Mesendoderm (in vitro differentiated cells): ENCODE results near the gene BACH1.

ENCODE experiments used
- DNase-seq: peaks from one replicate; pipeline ENCODE4 v3.0.0; 2013
- H2AK5ac ChIP-seq: 2 replicates; pipeline ENCODE4 v1.6.1; 2013; ENCODE audit warnings: low read length, inconsistent platforms
- H2BK120ac ChIP-seq: 2 replicates; pipeline ENCODE4 v1.6.1; 2013; ENCODE audit warnings: low read depth, mild to moderate bottlenecking, low read length, moderate library complexity, mixed read lengths
- H2BK15ac ChIP-seq: replicated peaks from 2 replicates; pipeline ENCODE4 v1.6.1; 2013; ENCODE audit warnings: low read depth, mild to moderate bottlenecking, moderate library complexity
- H2BK5ac ChIP-seq: 2 replicates; pipeline ENCODE4 v1.6.1; 2013; ENCODE audit warnings: low read length, inconsistent platforms
- H3K18ac ChIP-seq: 2 replicates; pipeline ENCODE4 v1.6.1; 2013; ENCODE audit warnings: mild to moderate bottlenecking, low read length, mixed read lengths
- H3K23ac ChIP-seq: one replicate; pipeline ENCODE4 v1.6.1; 2013; ENCODE audit warnings: low read length
- H3K27ac ChIP-seq: 2 replicates; pipeline ENCODE4 v1.5.1; 2013; ENCODE audit warnings: low read depth, mild to moderate bottlenecking, inconsistent platforms, low read length, moderate library complexity
- H3K27me3 ChIP-seq: 2 replicates; pipeline ENCODE4 v1.6.1; 2013; ENCODE audit warnings: low read length, control low read depth, mild to moderate bottlenecking, inconsistent platforms; ENCODE audit not compliant: insufficient read depth, poor library complexity
- H3K36me3 ChIP-seq: 2 replicates; pipeline ENCODE4 v1.6.1; 2013; ENCODE audit warnings: low read length, inconsistent platforms; ENCODE audit not compliant: control insufficient read depth, insufficient read depth
- H3K4ac ChIP-seq: one replicate; pipeline ENCODE4 v1.6.1; 2013; ENCODE audit warnings: low read depth, mild to moderate bottlenecking, low read length, moderate library complexity
- H3K4me1 ChIP-seq: 2 replicates; pipeline ENCODE4 v1.6.1; 2013; ENCODE audit warnings: low read depth, low read length, inconsistent platforms; ENCODE audit not compliant: control insufficient read depth
- H3K4me2 ChIP-seq: 2 replicates; pipeline ENCODE4 v1.6.1; 2013; ENCODE audit warnings: low read length
- H3K4me3 ChIP-seq: 2 replicates; pipeline ENCODE4 v1.5.1; 2013; ENCODE audit warnings: mild to moderate bottlenecking, low read length
- H3K56ac ChIP-seq: one replicate; pipeline ENCODE4 v1.6.1; 2013; ENCODE audit warnings: low read length
- H3K79me1 ChIP-seq: 2 replicates; pipeline ENCODE4 v1.6.1; 2013; ENCODE audit warnings: low read length, inconsistent platforms
- H3K79me2 ChIP-seq: 2 replicates; pipeline ENCODE4 v1.6.1; 2013; ENCODE audit warnings: mild to moderate bottlenecking, low read length; ENCODE audit not compliant: control insufficient read depth, insufficient read depth
- H3K9ac ChIP-seq: 2 replicates; pipeline ENCODE4 v1.6.1; 2013; ENCODE audit warnings: low read length, inconsistent platforms
- H4K5ac ChIP-seq: one replicate; pipeline ENCODE4 v1.6.1; 2013; ENCODE audit warnings: low read length
- H4K8ac ChIP-seq: one replicate; pipeline ENCODE4 v1.6.1; 2013; ENCODE audit warnings: low read depth, mild to moderate bottlenecking, control low read depth, low read length, moderate library complexity
- WGBS: extraction: QIAGEN DNeasy Blood & Tissue Kit; methylation state at CpG from one replicate; pipeline ENCODE4 v1.1.7; 2013; ENCODE audit warnings: low lambda C conversion rate, missing lambda C conversion rate; ENCODE audit not compliant: insufficient coverage; ENCODE audit errors: extremely low coverage; 5-methylcytosine and 5-hydroxymethylcytosine counted together

Gene BACH1

GRCh38 chr21:29334717-29335428 is 36.2 kb downstream of the BACH1 start:
- H3K18ac ChIP-seq: no peak overlapping the region
- H2BK15ac ChIP-seq: no peak overlapping the region
- H3K4ac ChIP-seq: no peak overlapping the region
- H3K36me3 ChIP-seq: no peaks in the 10 kb centered on the region
- DNase-seq: no peak
- H2BK120ac ChIP-seq: no peak overlapping the region
- H3K56ac ChIP-seq: no peak overlapping the region
- no peak overlapping the region for H2AK5ac ChIP-seq
- no peak overlapping the region for H2BK5ac ChIP-seq
- no peak overlapping the region for H3K9ac ChIP-seq
- no peaks in the 10 kb centered on the region for H3K4me1 ChIP-seq
- H4K8ac ChIP-seq: no peak overlapping the region
- no peak overlapping the region for H3K4me3 ChIP-seq
- no peaks in the 10 kb centered on the region for H3K79me1 ChIP-seq
- no peak overlapping the region for H3K4me2 ChIP-seq
- no peak overlapping the region for H3K27ac ChIP-seq
- WGBS: no CpG with 5 or more reads among the region's 11 CpGs
- no peak overlapping the region for H4K5ac ChIP-seq
- H3K27me3 ChIP-seq: no peaks in the 10 kb centered on the region
- no peak overlapping the region for H3K23ac ChIP-seq
- H3K79me2 ChIP-seq: no peaks in the 10 kb centered on the region

GRCh38 chr21:29335720-29336119 is 37.0 kb downstream of the BACH1 start:
- Histone ChIP-seq H3K9ac (no peak overlapping the region), H3K79me2 (no peaks in the 10 kb centered on the region), H3K27me3 (no peaks in the 10 kb centered on the region), H3K79me1 (no peaks in the 10 kb centered on the region), H4K5ac (no peak overlapping the region), H2AK5ac (no peak overlapping the region), H3K4me3 (no peak overlapping the region), H3K56ac (no peak overlapping the region), H3K4me2 (no peak overlapping the region), H3K36me3 (no peaks in the 10 kb centered on the region), H3K4ac (no peak overlapping the region), H4K8ac (no peak overlapping the region), H2BK5ac (no peak overlapping the region), H3K23ac (no peak overlapping the region), H3K27ac (no peak overlapping the region), H3K18ac (no peak overlapping the region), H2BK15ac (no peak overlapping the region), H2BK120ac (no peak overlapping the region), H3K4me1 (no peaks in the 10 kb centered on the region)
- WGBS: no CpG with 5 or more reads among the region's 3 CpGs
- no peak for DNase-seq

- Histone ChIP-seq H3K4me1 (no peaks in the 10 kb centered on the region), H4K8ac (no peak overlapping the region), H3K79me2 (no peaks in the 10 kb centered on the region), H3K4me2 (no peak overlapping the region), H3K79me1 (no peaks in the 10 kb centered on the region), H3K56ac (no peak overlapping the region), H3K18ac (no peak overlapping the region), H3K4me3 (no peak overlapping the region), H2BK15ac (no peak overlapping the region), H3K4ac (no peak overlapping the region), H3K36me3 (no peaks in the 10 kb centered on the region), H3K9ac (no peak overlapping the region), H4K5ac (no peak overlapping the region), H3K27ac (no peak overlapping the region), H3K27me3 (no peaks in the 10 kb centered on the region), H3K23ac (no peak overlapping the region), H2AK5ac (no peak overlapping the region), H2BK120ac (no peak overlapping the region), H2BK5ac (no peak overlapping the region)
- no CpG with 5 or more reads among the region's 4 CpGs for WGBS
- DNase-seq: no peak
These were observed 39.5 kb downstream of the BACH1 start for GRCh38 chr21:29338256-29338655.

GRCh38 chr21:29340228-29340627 is 41.5 kb downstream of the BACH1 start:
- Histone ChIP-seq H3K4me2 (no peak overlapping the region), H3K4ac (no peak overlapping the region), H3K23ac (no peak overlapping the region), H2BK120ac (no peak overlapping the region), H3K27ac (no peak overlapping the region), H3K4me3 (no peak overlapping the region), H4K8ac (no peak overlapping the region), H3K4me1 (no peaks in the 10 kb centered on the region), H3K27me3 (no peaks in the 10 kb centered on the region), H3K56ac (no peak overlapping the region), H2AK5ac (no peak overlapping the region), H3K79me1 (peaks cover 1% of the 10 kb centered on the region), H3K18ac (no peak overlapping the region), H3K9ac (no peak overlapping the region), H3K79me2 (no peaks in the 10 kb centered on the region), H4K5ac (no peak overlapping the region), H2BK5ac (no peak overlapping the region), H3K36me3 (no peaks in the 10 kb centered on the region), H2BK15ac (no peak overlapping the region)
- DNase-seq: no peak

GRCh38 chr21:29342363-29342957 is 43.7 kb downstream of the BACH1 start:
- no peak overlapping the region for H2BK15ac ChIP-seq
- H3K23ac ChIP-seq: no peak overlapping the region
- H3K79me2 ChIP-seq: no peaks in the 10 kb centered on the region
- no peak overlapping the region for H2AK5ac ChIP-seq
- no peaks in the 10 kb centered on the region for H3K36me3 ChIP-seq
- DNase-seq: no peak
- H3K4ac ChIP-seq: no peak overlapping the region
- no peak overlapping the region for H3K9ac ChIP-seq
- no peak overlapping the region for H3K18ac ChIP-seq
- no peak overlapping the region for H4K5ac ChIP-seq
- peaks cover 1% of the 10 kb centered on the region for H3K79me1 ChIP-seq
- no CpG with 5 or more reads among the region's 9 CpGs for WGBS
- H3K27me3 ChIP-seq: no peaks in the 10 kb centered on the region
- H4K8ac ChIP-seq: no peak overlapping the region
- H3K4me2 ChIP-seq: no peak overlapping the region
- no peak overlapping the region for H2BK120ac ChIP-seq
- H3K4me3 ChIP-seq: no peak overlapping the region
- H2BK5ac ChIP-seq: no peak overlapping the region
- H3K27ac ChIP-seq: no peak overlapping the region
- no peak overlapping the region for H3K56ac ChIP-seq
- H3K4me1 ChIP-seq: no peaks in the 10 kb centered on the region

GRCh38 chr21:29343519-29343918 is 44.8 kb downstream of the BACH1 start:
- WGBS: no CpG with 5 or more reads among the region's 4 CpGs
- Histone ChIP-seq H3K79me1 (peaks cover 1% of the 10 kb centered on the region), H3K23ac (no peak overlapping the region), H3K27me3 (no peaks in the 10 kb centered on the region), H3K9ac (no peak overlapping the region), H2BK5ac (no peak overlapping the region), H3K18ac (no peak overlapping the region), H4K8ac (no peak overlapping the region), H3K4me2 (no peak overlapping the region), H3K4ac (no peak overlapping the region), H2BK120ac (no peak overlapping the region), H3K27ac (no peak overlapping the region), H3K79me2 (no peaks in the 10 kb centered on the region), H4K5ac (no peak overlapping the region), H3K4me1 (no peaks in the 10 kb centered on the region), H3K4me3 (no peak overlapping the region), H3K36me3 (no peaks in the 10 kb centered on the region), H3K56ac (no peak overlapping the region), H2AK5ac (no peak overlapping the region), H2BK15ac (no peak overlapping the region)
- no peak for DNase-seq
